Esophagus (tissue), 2 donors: Measurements from ENCODE around the gene DISP3. TPM values are rescaled to one million over a fixed set of nuclear protein-coding genes. Genes with fewer than 3 reads are reported as not detected.

Source experiments
- H3K27ac ChIP-seq, 2 donors: one replicate each; pipeline ENCODE4 v1.5.1; 2013; ENCODE audit warnings: low read depth in 2 of 2, mild to moderate bottlenecking in 2 of 2, inconsistent platforms in 1 of 2, low read length in 1 of 2, moderate library complexity in 1 of 2
- H3K27me3 ChIP-seq, 2 donors: one replicate each; pipeline ENCODE4 v1.6.1; 2013; ENCODE audit warnings: low read length in 2 of 2, control low read depth in 1 of 2, mild to moderate bottlenecking in 1 of 2; ENCODE audit not compliant: insufficient read depth in 2 of 2, control insufficient read depth in 1 of 2
- H3K36me3 ChIP-seq, 2 donors: one replicate each; pipeline ENCODE4 v1.6.1; 2013; ENCODE audit warnings: low read length in 1 of 2; ENCODE audit not compliant: control insufficient read depth in 2 of 2, insufficient read depth in 2 of 2
- H3K4me1 ChIP-seq, 2 donors: one replicate each; pipeline ENCODE4 v1.6.1; 2013; ENCODE audit warnings: low read length in 1 of 2; ENCODE audit not compliant: control insufficient read depth in 2 of 2, insufficient read depth in 2 of 2
- H3K4me3 ChIP-seq, 2 donors: one replicate each; pipeline ENCODE4 v1.5.1; 2013; ENCODE audit warnings: low read length in 2 of 2, mild to moderate bottlenecking in 2 of 2, low read depth in 1 of 2, moderate library complexity in 1 of 2
- H3K9me3 ChIP-seq, 2 donors: one replicate each; pipeline ENCODE4 v1.6.1; 2013; ENCODE audit warnings: mild to moderate bottlenecking in 2 of 2, low read depth in 1 of 2, low read length in 1 of 2, moderate library complexity in 1 of 2; ENCODE audit not compliant: control insufficient read depth in 2 of 2, insufficient read depth in 1 of 2
- WGBS, 2 donors: extraction: QIAGEN DNeasy Blood & Tissue Kit; methylation state at CpG; one replicate each; pipeline ENCODE4 v1.1.7; 2013; 5-methylcytosine and 5-hydroxymethylcytosine counted together
- polyA plus RNA-seq, 2 donors: library from polyadenylated mRNA; stranded (reverse); fragments of 200-250 nt; gene quantifications; one replicate each; pipeline ENCODE4 v1.2.3, GENCODE V29; 2013
- donor health status: healthy with polysubstance abuse.
- donor health status: Bipolar disorder and iron deficiency.

DISP3 gene
- polyA plus RNA-seq, 2 donors, result not detected

- no peaks in the 10 kb centered on the region for H3K27me3 ChIP-seq
These were observed 35.9 kb upstream of the DISP3 start for GRCh38 chr1:11443043-11443442.

GRCh38 chr1:11443961-11444658, 34.8 kb upstream of the DISP3 start:
- Histone ChIP-seq H3K27ac (no peak overlapping the region), H3K36me3 (no peaks in the 10 kb centered on the region), H3K4me3 (no peak overlapping the region), H3K9me3 (no peaks in the 10 kb centered on the region), H3K27me3 (no peaks in the 10 kb centered on the region), H3K4me1 (no peaks in the 10 kb centered on the region)
- 54 to 61% methylated on average over 8 of the region's 8 CpGs for WGBS, 2 donors

More at GRCh38 chr1:11443043-11443442, 35.9 kb upstream of the DISP3 start:
- H3K36me3 ChIP-seq, result no peaks in the 10 kb centered on the region
- WGBS, 2 donors, result 71 to 83% methylated on average over 1 of the region's 1 CpG
- no peaks in the 10 kb centered on the region for H3K4me1 ChIP-seq
- no peak overlapping the region for H3K4me3 ChIP-seq
- H3K9me3 ChIP-seq, result no peaks in the 10 kb centered on the region
- H3K27ac ChIP-seq, result no peak overlapping the region

DNA sequence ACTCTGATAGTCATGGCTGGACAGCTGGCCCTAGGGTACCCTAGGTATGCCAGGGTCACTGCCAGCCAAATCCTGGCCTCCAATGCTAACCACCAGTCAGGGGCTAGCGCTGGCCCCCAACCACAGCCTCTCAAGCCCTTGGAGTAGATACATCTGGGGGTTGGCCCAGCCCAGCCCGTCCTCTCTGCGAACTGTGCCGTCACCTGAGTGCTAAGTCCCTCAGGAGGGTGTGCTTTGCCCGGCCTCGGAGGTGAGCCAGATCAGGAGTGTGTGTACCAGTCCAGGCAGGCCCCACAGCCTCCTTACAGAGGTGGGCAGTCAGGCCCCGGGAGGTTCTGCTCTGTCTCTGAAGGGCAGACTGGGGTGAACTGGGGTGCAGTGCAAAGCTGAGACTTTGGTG, 34.0 kb upstream of the DISP3 start:
- Histone ChIP-seq H3K4me3 (no peak overlapping the region), H3K9me3 (no peaks in the 10 kb centered on the region), H3K27ac (no peak overlapping the region), H3K36me3 (no peaks in the 10 kb centered on the region), H3K27me3 (no peaks in the 10 kb centered on the region), H3K4me1 (no peaks in the 10 kb centered on the region)
- 45 to 68% methylated on average over 7 of the region's 7 CpGs for WGBS, 2 donors

GRCh38 chr1:11447903-11448302, 31.1 kb upstream of the DISP3 start:
- Histone ChIP-seq H3K9me3 (no peaks in the 10 kb centered on the region), H3K4me3 (no peak overlapping the region), H3K27ac (no peak overlapping the region), H3K36me3 (no peaks in the 10 kb centered on the region), H3K4me1 (no peaks in the 10 kb centered on the region), H3K27me3 (no peaks in the 10 kb centered on the region)
- WGBS, 2 donors, result 59 to 66% methylated on average over 10 of the region's 10 CpGs

- no peaks in the 10 kb centered on the region for H3K27me3 ChIP-seq
These were observed 30.4 kb upstream of the DISP3 start for GRCh38 chr1:11448373-11449099.

DNA sequence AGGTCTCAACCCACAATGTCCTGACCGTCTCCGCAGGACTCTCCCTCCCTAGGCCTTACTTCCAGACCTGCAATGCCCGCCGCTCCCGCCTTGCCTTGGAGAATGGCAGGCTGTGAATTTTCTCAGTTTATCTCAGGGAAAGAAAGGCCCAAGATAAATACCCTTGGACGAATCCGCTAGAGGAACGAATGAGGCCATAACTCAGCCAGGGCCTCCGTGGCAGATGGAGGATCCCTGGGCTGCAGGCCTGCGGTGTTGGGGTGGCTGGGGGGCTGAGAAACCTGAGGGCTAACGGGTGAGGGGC, 29.9 kb upstream of the DISP3 start:
- H3K4me3 ChIP-seq, result no peak overlapping the region
- H3K9me3 ChIP-seq, result no peaks in the 10 kb centered on the region
- 65 to 67% methylated on average over 11 of the region's 11 CpGs for WGBS, 2 donors
- no peaks in the 10 kb centered on the region for H3K27me3 ChIP-seq
- no peaks in the 10 kb centered on the region for H3K4me1 ChIP-seq
- H3K36me3 ChIP-seq, result no peaks in the 10 kb centered on the region
- H3K27ac ChIP-seq, result no peak overlapping the region

More at GRCh38 chr1:11448373-11449099, 30.4 kb upstream of the DISP3 start:
- Histone ChIP-seq H3K4me3 (no peak overlapping the region), H3K9me3 (no peaks in the 10 kb centered on the region), H3K4me1 (no peaks in the 10 kb centered on the region), H3K27ac (no peak overlapping the region), H3K36me3 (no peaks in the 10 kb centered on the region)
- WGBS, 2 donors, result 62 to 68% methylated on average over 20 of the region's 20 CpGs

DNA sequence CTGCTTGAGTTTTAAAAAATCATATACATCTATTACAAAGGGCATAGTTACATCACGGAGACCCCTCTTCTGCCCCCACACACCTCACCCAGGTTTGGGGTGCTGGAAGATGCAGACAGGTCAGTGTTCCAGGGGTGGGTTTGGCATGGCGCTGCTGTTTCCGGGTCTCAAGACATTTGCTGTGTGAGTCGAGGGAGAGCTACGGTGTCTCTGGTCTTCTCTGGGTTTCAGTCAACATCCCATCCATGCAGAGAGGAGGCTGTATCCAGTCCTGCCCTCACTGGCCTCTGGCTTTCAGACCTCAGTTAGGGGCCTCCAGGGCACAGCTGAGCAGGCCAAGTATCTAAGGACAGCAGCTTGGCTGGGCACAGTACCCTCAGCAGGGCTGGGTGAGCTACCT, 28.6 kb upstream of the DISP3 start:
- WGBS, 2 donors, result 91 to 92% methylated on average over 5 of the region's 5 CpGs
- Histone ChIP-seq H3K27ac (no peak overlapping the region), H3K4me1 (no peaks in the 10 kb centered on the region), H3K9me3 (no peaks in the 10 kb centered on the region), H3K36me3 (no peaks in the 10 kb centered on the region), H3K27me3 (no peaks in the 10 kb centered on the region), H3K4me3 (no peak overlapping the region)

DNA sequence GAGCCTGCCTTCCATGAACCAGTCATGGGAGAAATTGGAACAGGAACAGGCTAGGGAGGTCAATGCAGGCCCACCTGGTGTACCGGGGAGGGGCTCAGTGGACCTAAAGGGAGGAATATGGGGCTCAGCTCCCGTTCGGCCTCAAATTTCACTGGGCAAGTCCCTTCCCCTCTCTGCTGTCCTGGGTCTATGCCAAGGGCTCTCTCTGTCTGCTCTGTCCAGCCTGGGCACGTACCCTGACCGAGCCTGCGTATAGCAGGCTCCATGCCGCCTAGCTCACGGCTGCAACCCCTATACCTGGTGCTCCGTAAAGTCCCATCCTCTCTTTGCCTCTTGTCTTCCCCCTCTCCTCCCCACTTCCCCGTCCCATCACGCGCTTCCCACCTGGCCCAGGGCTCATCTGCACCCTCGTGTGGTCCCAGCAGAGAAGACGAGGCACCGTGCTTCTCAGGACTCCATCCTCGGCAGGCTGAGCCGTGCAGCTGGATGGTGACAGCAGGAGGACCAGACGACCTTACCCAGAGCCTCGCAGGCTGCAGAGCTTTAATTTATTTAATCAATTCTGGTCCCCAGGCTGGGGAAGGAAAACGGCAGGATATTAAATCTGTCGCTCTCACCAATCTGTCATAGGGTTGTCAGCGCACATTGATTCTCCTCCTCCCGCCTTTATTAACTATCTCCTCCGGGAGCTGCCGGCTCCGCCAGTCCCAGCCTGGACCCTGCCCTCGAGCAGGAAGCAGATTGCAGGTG, 25.0 kb upstream of the DISP3 start:
- no peaks in the 10 kb centered on the region for H3K4me1 ChIP-seq
- H3K4me3 ChIP-seq, result no peak overlapping the region
- 44% methylated on average over 27 of the region's 27 CpGs for WGBS, 2 donors
- no peaks in the 10 kb centered on the region for H3K9me3 ChIP-seq
- H3K27ac ChIP-seq, result no peak overlapping the region
- H3K27me3 ChIP-seq, result no peaks in the 10 kb centered on the region
- H3K36me3 ChIP-seq, result no peaks in the 10 kb centered on the region

DNA sequence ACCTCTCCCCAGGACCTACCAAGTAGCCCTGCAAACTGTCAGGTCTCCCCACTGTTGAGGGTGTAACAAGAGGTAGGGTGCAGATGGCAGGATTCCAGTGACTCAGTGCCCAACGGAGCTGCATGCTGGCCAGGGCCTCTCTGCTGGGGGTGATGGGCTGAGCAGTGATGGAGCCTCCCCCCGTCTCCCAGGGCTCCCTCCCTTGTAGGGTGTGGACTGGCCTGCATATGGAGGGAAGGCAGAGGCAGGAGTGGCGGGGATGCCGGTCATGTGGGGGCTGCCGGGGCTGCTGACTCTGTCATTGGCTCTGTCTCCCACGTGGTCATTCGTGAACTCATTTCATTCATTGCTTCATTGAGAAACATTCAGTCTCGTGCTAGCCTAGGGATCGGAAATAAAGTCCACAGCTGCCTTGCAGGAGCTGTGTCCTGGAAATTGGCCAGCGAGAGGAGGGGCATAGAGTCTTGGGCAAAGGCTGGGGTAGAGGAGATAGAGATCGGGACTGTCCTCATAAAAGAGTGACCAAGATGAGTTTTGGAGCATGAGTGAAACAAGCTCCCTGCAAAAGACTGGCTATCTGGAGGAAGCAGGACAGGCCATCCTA, 22.9 kb upstream of the DISP3 start:
- no peaks in the 10 kb centered on the region for H3K9me3 ChIP-seq
- H3K4me1 ChIP-seq, result no peaks in the 10 kb centered on the region
- H3K4me3 ChIP-seq, result no peak overlapping the region
- no peaks in the 10 kb centered on the region for H3K27me3 ChIP-seq
- no peak overlapping the region for H3K27ac ChIP-seq
- WGBS, 2 donors, result 54 to 59% methylated on average over 11 of the region's 11 CpGs
- no peaks in the 10 kb centered on the region for H3K36me3 ChIP-seq
